GM23338 (cell line): ENCODE results near the gene IGF1R. TPM values are rescaled to one million over a fixed set of nuclear protein-coding genes. Genes with fewer than 3 reads are reported as not detected.

Experiments
- ATAC-seq: fragments of 200-7000 bp; cut with Tn5 transposase; 3 replicates; pipeline ENCODE4 v1.9.1; 2020
- DNase-seq: peaks from one replicate; pipeline ENCODE4 v3.0.0-alpha.2; 2015; ENCODE audit warnings: low spot score
- H2AFZ ChIP-seq: fragments of 200-600 bp; sonication (generic); 2 replicates; pipeline ENCODE4 v1.8.0; 2016; ENCODE audit warnings: antibody characterized with exemption, mild to moderate bottlenecking, moderate library complexity
- H3F3A ChIP-seq: fragments of 200-600 bp; sonication (generic); replicated peaks from 2 replicates; pipeline ENCODE4 v1.8.0; 2017; ENCODE audit warnings: antibody characterized with exemption, mixed run types, low read depth
- H3K27ac ChIP-seq: fragments of 200-600 bp; sonication (generic); 2 replicates; pipeline ENCODE4 v1.6.1; 2016; ENCODE audit warnings: low read depth
- H3K27me3 ChIP-seq: fragments of 200-600 bp; sonication (generic); 2 replicates; pipeline ENCODE4 v1.8.0; 2016; ENCODE audit warnings: mild to moderate bottlenecking, mixed run types, moderate library complexity; ENCODE audit not compliant: insufficient read depth
- H3K36me3 ChIP-seq: fragments of 200-600 bp; sonication (generic); 2 replicates; pipeline ENCODE4 v1.8.0; 2016; ENCODE audit warnings: mild to moderate bottlenecking; ENCODE audit not compliant: insufficient read depth
- H3K4me1 ChIP-seq: fragments of 200-600 bp; sonication (generic); 2 replicates; pipeline ENCODE4 v1.8.0; 2016; ENCODE audit warnings: mild to moderate bottlenecking, moderate library complexity; ENCODE audit not compliant: insufficient read depth
- H3K4me2 ChIP-seq: fragments of 200-600 bp; sonication (generic); 2 replicates; pipeline ENCODE4 v1.7.1; 2017; ENCODE audit warnings: mixed run types
- H3K4me3 ChIP-seq: fragments of 200-600 bp; sonication (generic); 2 replicates; pipeline ENCODE4 v1.6.1; 2016; ENCODE audit warnings: mixed run types
- H3K79me2 ChIP-seq: fragments of 200-600 bp; sonication (generic); replicated peaks from 2 replicates; pipeline ENCODE4 v1.8.0; 2017; ENCODE audit warnings: mild to moderate bottlenecking; ENCODE audit not compliant: insufficient read depth
- H3K9me2 ChIP-seq: fragments of 200-600 bp; sonication (generic); 2 replicates; pipeline ENCODE4 v1.8.0; 2017; ENCODE audit not compliant: insufficient read depth
- H4K20me1 ChIP-seq: fragments of 200-600 bp; sonication (generic); replicated peaks from 2 replicates; pipeline ENCODE4 v1.8.0; 2017; ENCODE audit warnings: mild to moderate bottlenecking; ENCODE audit not compliant: insufficient read depth
- H3K27ac Mint-ChIP-seq: 2 replicates; pipeline ENCODE4 v1.8.0; 2020; ENCODE audit warnings: inconsistent platforms, mild to moderate bottlenecking, moderate library complexity, mixed read lengths
- H3K27me3 Mint-ChIP-seq: 3 replicates; pipeline ENCODE4 v1.8.0; 2022; ENCODE audit warnings: low read depth, mild to moderate bottlenecking, moderate library complexity, mixed read lengths, inconsistent platforms; ENCODE audit not compliant: insufficient read depth, poor library complexity
- H3K36me3 Mint-ChIP-seq: 3 replicates; pipeline ENCODE4 v1.8.0; 2021; ENCODE audit warnings: low read depth, mild to moderate bottlenecking, inconsistent platforms, moderate library complexity, mixed read lengths
- H3K4me1 Mint-ChIP-seq: 3 replicates; pipeline ENCODE4 v1.8.0; 2020; ENCODE audit warnings: mild to moderate bottlenecking, inconsistent platforms, mixed read lengths
- H3K4me3 Mint-ChIP-seq: 3 replicates; pipeline ENCODE4 v1.8.0; 2021; ENCODE audit warnings: moderate library complexity, mild to moderate bottlenecking, inconsistent platforms, mixed read lengths
- H3K9me3 Mint-ChIP-seq: 3 replicates; pipeline ENCODE4 v1.8.0; 2020; ENCODE audit warnings: moderate library complexity, mild to moderate bottlenecking, inconsistent platforms, mixed read lengths
- CREB1 ChIP-seq: fragments of 250-450 bp; sonication (Bioruptor Pico); IDR thresholded peaks from 2 replicates; pipeline ENCODE4 v1.5.0; 2020; ENCODE audit warnings: low read depth, mild to moderate bottlenecking, moderate library complexity
- JUNB ChIP-seq: IDR thresholded peaks from one replicate; pipeline ENCODE4 v1.6.1; 2016; ENCODE audit warnings: antibody characterized with exemption; ENCODE audit not compliant: unreplicated experiment
- POLR2AphosphoS5 ChIP-seq: IDR thresholded peaks from 2 replicates; pipeline ENCODE4 v1.6.1; 2016; ENCODE audit warnings: antibody characterized with exemption, low read depth
- ZNF114 ChIP-seq: fragments of 250-450 bp; sonication (Bioruptor Pico); IDR thresholded peaks from 2 replicates; pipeline ENCODE4 v1.5.0; 2020; ENCODE audit warnings: mild to moderate bottlenecking, moderate library complexity
- ZNF331 ChIP-seq: fragments of 250-450 bp; sonication (Bioruptor Pico); IDR thresholded peaks from 2 replicates; pipeline ENCODE4 v1.5.0; 2020; ENCODE audit warnings: low read depth, mild to moderate bottlenecking, moderate library complexity
- polyA plus RNA-seq: library from polyadenylated mRNA; unstranded; fragments of >200 nt; fragmentation: Nextera tagmentation; extraction: Ambion mirVana; gene quantifications from 2 replicates; pipeline ENCODE4 v1.2.1, GENCODE V29; 2016
- total RNA-seq: library from RNA; depleted of rRNA; stranded (reverse); fragments of >200 nt; shearing (Covaris generic); gene quantifications from 2 replicates; pipeline ENCODE4 v1.2.3, GENCODE V29; 2014
- TF ChIP-seq, protein P1 (sequence below): fragments of 250-450 bp; sonication (Bioruptor Pico); IDR thresholded peaks from 2 replicates; pipeline ENCODE4 v1.5.0; 2020; ENCODE audit warnings: mild to moderate bottlenecking, moderate library complexity
- TF ChIP-seq, protein P2 (sequence below): IDR thresholded peaks from 2 replicates; pipeline ENCODE4 v1.6.1; 2016; ENCODE audit warnings: antibody characterized with exemption

IGF1R gene
- total and polyA plus RNA-seq, 2 experiments from 2014 or later, result 20.4 to 92.2 TPM

DNA sequence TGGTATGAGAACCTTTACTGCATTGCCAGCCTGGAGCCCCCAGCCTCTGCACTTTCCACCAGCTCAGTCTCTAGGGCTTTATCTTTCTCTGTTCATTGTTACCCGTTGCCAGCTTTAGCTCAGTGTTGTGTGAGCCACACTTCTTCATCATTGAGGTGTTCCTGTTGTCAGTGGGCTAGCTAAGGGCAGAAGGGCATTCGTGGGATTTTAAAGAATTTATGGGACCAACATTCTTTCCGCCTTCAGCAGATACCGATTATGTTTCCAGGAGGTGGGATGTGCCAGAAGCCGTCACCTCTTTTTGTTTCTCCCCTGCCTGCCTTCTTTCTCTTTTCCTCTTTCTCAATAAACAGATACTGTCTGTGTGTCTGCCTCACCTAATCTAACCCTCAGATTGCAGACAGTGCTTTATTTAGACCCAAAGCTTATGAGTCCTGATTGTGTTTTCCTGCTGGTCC, 294.7 kb downstream of the IGF1R start:
- H4K20me1 ChIP-seq, result peaks cover 4% of the 10 kb centered on the region; the same call in 1 of the 2 replicates
- H3K36me3 ChIP-seq, result peaks cover 60% of the 10 kb centered on the region
- H3K27ac ChIP-seq, result no peak overlapping the region
- no peaks in the 10 kb centered on the region for H3K27me3 ChIP-seq
- no peaks in the 10 kb centered on the region for H3K9me2 ChIP-seq
- H3K36me3 Mint-ChIP-seq, result peaks cover 65% of the 10 kb centered on the region
- no peaks in the 10 kb centered on the region for H3F3A ChIP-seq
- H3K4me3 Mint-ChIP-seq, result no peak overlapping the region
- H3K4me1 ChIP-seq, result no peaks in the 10 kb centered on the region
- no peak for DNase-seq
- no peak overlapping the region for H3K4me3 ChIP-seq
- no peak overlapping the region; the same call in 1 of the 2 replicates for H3K27ac Mint-ChIP-seq
- no peak overlapping the region for H2AFZ ChIP-seq
- H3K79me2 ChIP-seq, result 0 out of 2 replicates have a peak, but pooled peaks cover 3% of the 10 kb centered on the region
- peaks cover 1% of the 10 kb centered on the region for H3K27me3 Mint-ChIP-seq
- no peaks in the 10 kb centered on the region for H3K9me3 Mint-ChIP-seq
- no peak for ATAC-seq
- no peak overlapping the region for H3K4me2 ChIP-seq
- H3K4me1 Mint-ChIP-seq, result no peaks in the 10 kb centered on the region
- TF ChIP-seq, protein P1, sequence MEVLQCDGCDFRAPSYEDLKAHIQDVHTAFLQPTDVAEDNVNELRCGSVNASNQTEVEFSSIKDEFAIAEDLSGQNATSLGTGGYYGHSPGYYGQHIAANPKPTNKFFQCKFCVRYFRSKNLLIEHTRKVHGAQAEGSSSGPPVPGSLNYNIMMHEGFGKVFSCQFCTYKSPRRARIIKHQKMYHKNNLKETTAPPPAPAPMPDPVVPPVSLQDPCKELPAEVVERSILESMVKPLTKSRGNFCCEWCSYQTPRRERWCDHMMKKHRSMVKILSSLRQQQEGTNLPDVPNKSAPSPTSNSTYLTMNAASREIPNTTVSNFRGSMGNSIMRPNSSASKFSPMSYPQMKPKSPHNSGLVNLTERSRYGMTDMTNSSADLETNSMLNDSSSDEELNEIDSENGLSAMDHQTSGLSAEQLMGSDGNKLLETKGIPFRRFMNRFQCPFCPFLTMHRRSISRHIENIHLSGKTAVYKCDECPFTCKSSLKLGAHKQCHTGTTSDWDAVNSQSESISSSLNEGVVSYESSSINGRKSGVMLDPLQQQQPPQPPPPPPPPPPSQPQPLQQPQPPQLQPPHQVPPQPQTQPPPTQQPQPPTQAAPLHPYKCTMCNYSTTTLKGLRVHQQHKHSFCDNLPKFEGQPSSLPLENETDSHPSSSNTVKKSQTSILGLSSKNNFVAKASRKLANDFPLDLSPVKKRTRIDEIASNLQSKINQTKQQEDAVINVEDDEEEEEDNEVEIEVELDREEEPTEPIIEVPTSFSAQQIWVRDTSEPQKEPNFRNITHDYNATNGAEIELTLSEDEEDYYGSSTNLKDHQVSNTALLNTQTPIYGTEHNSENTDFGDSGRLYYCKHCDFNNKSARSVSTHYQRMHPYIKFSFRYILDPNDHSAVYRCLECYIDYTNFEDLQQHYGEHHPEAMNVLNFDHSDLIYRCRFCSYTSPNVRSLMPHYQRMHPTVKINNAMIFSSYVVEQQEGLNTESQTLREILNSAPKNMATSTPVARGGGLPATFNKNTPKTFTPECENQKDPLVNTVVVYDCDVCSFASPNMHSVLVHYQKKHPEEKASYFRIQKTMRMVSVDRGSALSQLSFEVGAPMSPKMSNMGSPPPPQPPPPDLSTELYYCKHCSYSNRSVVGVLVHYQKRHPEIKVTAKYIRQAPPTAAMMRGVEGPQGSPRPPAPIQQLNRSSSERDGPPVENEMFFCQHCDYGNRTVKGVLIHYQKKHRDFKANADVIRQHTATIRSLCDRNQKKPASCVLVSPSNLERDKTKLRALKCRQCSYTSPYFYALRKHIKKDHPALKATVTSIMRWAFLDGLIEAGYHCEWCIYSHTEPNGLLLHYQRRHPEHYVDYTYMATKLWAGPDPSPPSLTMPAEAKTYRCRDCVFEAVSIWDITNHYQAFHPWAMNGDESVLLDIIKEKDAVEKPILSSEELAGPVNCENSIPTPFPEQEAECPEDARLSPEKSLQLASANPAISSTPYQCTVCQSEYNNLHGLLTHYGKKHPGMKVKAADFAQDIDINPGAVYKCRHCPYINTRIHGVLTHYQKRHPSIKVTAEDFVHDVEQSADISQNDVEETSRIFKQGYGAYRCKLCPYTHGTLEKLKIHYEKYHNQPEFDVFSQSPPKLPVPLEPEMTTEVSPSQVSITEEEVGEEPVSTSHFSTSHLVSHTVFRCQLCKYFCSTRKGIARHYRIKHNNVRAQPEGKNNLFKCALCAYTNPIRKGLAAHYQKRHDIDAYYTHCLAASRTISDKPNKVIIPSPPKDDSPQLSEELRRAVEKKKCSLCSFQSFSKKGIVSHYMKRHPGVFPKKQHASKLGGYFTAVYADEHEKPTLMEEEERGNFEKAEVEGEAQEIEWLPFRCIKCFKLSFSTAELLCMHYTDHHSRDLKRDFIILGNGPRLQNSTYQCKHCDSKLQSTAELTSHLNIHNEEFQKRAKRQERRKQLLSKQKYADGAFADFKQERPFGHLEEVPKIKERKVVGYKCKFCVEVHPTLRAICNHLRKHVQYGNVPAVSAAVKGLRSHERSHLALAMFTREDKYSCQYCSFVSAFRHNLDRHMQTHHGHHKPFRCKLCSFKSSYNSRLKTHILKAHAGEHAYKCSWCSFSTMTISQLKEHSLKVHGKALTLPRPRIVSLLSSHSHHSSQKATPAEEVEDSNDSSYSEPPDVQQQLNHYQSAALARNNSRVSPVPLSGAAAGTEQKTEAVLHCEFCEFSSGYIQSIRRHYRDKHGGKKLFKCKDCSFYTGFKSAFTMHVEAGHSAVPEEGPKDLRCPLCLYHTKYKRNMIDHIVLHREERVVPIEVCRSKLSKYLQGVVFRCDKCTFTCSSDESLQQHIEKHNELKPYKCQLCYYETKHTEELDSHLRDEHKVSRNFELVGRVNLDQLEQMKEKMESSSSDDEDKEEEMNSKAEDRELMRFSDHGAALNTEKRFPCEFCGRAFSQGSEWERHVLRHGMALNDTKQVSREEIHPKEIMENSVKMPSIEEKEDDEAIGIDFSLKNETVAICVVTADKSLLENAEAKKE (CRISPR knock-in tag), result no peak
- TF ChIP-seq JUNB, result no peak
- no peak for TF ChIP-seq ZNF331
- no peak for TF ChIP-seq CREB1 (CRISPR knock-in tag)
- TF ChIP-seq, protein P2, sequence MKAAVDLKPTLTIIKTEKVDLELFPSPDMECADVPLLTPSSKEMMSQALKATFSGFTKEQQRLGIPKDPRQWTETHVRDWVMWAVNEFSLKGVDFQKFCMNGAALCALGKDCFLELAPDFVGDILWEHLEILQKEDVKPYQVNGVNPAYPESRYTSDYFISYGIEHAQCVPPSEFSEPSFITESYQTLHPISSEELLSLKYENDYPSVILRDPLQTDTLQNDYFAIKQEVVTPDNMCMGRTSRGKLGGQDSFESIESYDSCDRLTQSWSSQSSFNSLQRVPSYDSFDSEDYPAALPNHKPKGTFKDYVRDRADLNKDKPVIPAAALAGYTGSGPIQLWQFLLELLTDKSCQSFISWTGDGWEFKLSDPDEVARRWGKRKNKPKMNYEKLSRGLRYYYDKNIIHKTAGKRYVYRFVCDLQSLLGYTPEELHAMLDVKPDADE, result no peak
- TF ChIP-seq ZNF114 (CRISPR knock-in tag), result no peak
- no peak for TF ChIP-seq POLR2AphosphoS5
